Sigmoid colon (tissue), 4 donors: ENCODE measurements around the gene GRID1.

Experiments
- EP300 ChIP-seq, 4 donors: sonication (generic); formaldehyde crosslinking; IDR thresholded peaks; one replicate each; pipeline ENCODE4 v1.6.1; 2017; ENCODE audit warnings: antibody characterized with exemption in 4 of 4
- POLR2A ChIP-seq, 2 donors: fragments of 450-650 bp; IDR thresholded peaks; one replicate each; pipeline ENCODE4 v1.6.1; 2016; ENCODE audit warnings: antibody characterized with exemption in 2 of 2, mild to moderate bottlenecking in 2 of 2, moderate library complexity in 2 of 2
- TF ChIP-seq, protein P1 (sequence below), 4 experiments: fragments of 450-650 bp in 3 of 4; fragments of 200-600 bp in 1 of 4; IDR thresholded peaks; one replicate each; pipeline ENCODE4 v1.5.1; 2016 to 2019; ENCODE audit warnings: antibody characterized with exemption in 4 of 4, mild to moderate bottlenecking in 3 of 4, moderate library complexity in 2 of 4

DNA sequence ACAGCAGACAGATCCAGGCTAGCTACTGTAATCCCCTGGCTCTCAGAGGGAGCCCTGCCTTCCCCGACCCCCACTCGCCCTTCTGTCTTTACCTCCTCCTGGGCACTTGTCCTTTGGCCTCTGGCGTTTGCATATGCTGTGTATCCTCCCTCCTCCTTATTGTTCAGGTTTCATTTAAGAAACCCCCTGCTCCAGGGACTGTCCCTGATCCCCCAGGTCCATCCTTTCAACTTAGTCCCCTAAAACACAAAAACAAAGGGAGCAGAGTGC lies 25.7 kb downstream of the GRID1 start:
- TF ChIP-seq, protein P1, sequence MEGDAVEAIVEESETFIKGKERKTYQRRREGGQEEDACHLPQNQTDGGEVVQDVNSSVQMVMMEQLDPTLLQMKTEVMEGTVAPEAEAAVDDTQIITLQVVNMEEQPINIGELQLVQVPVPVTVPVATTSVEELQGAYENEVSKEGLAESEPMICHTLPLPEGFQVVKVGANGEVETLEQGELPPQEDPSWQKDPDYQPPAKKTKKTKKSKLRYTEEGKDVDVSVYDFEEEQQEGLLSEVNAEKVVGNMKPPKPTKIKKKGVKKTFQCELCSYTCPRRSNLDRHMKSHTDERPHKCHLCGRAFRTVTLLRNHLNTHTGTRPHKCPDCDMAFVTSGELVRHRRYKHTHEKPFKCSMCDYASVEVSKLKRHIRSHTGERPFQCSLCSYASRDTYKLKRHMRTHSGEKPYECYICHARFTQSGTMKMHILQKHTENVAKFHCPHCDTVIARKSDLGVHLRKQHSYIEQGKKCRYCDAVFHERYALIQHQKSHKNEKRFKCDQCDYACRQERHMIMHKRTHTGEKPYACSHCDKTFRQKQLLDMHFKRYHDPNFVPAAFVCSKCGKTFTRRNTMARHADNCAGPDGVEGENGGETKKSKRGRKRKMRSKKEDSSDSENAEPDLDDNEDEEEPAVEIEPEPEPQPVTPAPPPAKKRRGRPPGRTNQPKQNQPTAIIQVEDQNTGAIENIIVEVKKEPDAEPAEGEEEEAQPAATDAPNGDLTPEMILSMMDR (IDR thresholded peaks at IDR 0.05): no peak
- TF ChIP-seq POLR2A (IDR thresholded peaks at IDR 0.05) (no peak), EP300 (IDR thresholded peaks at IDR 0.05) (no peak)
